Lower lobe of right lung (tissue), 2 donors: ENCODE data around the gene DPT. TPM values are rescaled to one million over a fixed set of nuclear protein-coding genes. Genes with fewer than 3 reads are reported as not detected.

Experiments
- ATAC-seq, 2 donors: fragments of 200-7000 bp; cut with Tn5 transposase; one replicate each; pipeline ENCODE4 v1.9.1; 2020 to 2022; ENCODE audit warnings: mild to moderate bottlenecking in 2 of 2, moderate library complexity in 2 of 2
- DNase-seq: peaks from one replicate; pipeline ENCODE4 v3.0.0-alpha.2; 2020
- H3K27ac ChIP-seq: fragments of 200-600 bp; one replicate; pipeline ENCODE4 v1.8.0; 2022
- H3K27me3 ChIP-seq: fragments of 200-600 bp; one replicate; pipeline ENCODE4 v1.8.0; 2022; ENCODE audit warnings: low read depth
- H3K36me3 ChIP-seq: fragments of 200-600 bp; one replicate; pipeline ENCODE4 v1.8.0; 2022; ENCODE audit warnings: mild to moderate bottlenecking
- H3K4me1 ChIP-seq: fragments of 200-600 bp; one replicate; pipeline ENCODE4 v1.8.0; 2022
- H3K4me3 ChIP-seq: fragments of 200-600 bp; one replicate; pipeline ENCODE4 v1.8.0; 2022; ENCODE audit warnings: mild to moderate bottlenecking
- H3K9me3 ChIP-seq: fragments of 200-600 bp; one replicate; pipeline ENCODE4 v1.8.0; 2022
- intact Hi-C: fragments of 100-400 bp; cut with DNase I; formaldehyde crosslinking; loops from one replicate; pipeline ENCODE4 v1.11.0; 2022
- total RNA-seq: library from RNA; stranded (reverse); fragmentation: NEBNext Ultra II Directional; extraction: Animal tissue kit (Norgen Biotek cat#: 25700); gene quantifications from one replicate; pipeline ENCODE4 v1.2.1, GENCODE V29; 2021
- TF ChIP-seq, protein P1 (sequence below): fragments of 200-600 bp; IDR thresholded peaks from one replicate; pipeline ENCODE4 v1.8.0; 2022; ENCODE audit warnings: antibody characterized with exemption, mild to moderate bottlenecking
- donor health status: DM: no; HTN: yes; CAD: no; lungs with severe emphysema.

DPT gene
- total RNA-seq, 1 donor from 2014 or later: 18.6 TPM

DNA sequence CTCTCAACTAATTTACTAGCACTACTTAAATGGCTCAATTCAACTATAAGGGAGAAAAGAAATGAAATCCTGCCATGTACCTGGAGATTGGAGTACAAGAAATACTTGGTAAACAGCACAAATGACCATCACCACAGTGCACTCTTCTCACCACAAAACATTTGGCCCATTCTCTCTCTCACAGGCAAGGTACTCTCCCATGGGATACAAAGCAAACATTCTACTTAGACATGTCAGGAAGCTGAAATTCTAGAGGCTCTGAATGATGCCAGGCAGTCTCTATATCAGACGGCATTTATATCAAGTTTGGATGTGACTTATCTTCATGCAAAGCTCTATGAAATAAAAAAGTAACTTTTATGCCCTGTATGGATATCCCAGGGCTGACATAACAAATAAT lies 72.5 kb downstream of the DPT start:
- ATAC-seq: no peak
- TF ChIP-seq, protein P1, sequence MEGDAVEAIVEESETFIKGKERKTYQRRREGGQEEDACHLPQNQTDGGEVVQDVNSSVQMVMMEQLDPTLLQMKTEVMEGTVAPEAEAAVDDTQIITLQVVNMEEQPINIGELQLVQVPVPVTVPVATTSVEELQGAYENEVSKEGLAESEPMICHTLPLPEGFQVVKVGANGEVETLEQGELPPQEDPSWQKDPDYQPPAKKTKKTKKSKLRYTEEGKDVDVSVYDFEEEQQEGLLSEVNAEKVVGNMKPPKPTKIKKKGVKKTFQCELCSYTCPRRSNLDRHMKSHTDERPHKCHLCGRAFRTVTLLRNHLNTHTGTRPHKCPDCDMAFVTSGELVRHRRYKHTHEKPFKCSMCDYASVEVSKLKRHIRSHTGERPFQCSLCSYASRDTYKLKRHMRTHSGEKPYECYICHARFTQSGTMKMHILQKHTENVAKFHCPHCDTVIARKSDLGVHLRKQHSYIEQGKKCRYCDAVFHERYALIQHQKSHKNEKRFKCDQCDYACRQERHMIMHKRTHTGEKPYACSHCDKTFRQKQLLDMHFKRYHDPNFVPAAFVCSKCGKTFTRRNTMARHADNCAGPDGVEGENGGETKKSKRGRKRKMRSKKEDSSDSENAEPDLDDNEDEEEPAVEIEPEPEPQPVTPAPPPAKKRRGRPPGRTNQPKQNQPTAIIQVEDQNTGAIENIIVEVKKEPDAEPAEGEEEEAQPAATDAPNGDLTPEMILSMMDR: no peak
- Histone ChIP-seq H3K9me3 (no peaks in the 10 kb centered on the region), H3K27ac (no peak overlapping the region), H3K27me3 (no peaks in the 10 kb centered on the region), H3K4me3 (no peak overlapping the region), H3K4me1 (no peaks in the 10 kb centered on the region), H3K36me3 (no peaks in the 10 kb centered on the region)
- intact Hi-C loops: no loop called here
- DNase-seq: no peak

DNA sequence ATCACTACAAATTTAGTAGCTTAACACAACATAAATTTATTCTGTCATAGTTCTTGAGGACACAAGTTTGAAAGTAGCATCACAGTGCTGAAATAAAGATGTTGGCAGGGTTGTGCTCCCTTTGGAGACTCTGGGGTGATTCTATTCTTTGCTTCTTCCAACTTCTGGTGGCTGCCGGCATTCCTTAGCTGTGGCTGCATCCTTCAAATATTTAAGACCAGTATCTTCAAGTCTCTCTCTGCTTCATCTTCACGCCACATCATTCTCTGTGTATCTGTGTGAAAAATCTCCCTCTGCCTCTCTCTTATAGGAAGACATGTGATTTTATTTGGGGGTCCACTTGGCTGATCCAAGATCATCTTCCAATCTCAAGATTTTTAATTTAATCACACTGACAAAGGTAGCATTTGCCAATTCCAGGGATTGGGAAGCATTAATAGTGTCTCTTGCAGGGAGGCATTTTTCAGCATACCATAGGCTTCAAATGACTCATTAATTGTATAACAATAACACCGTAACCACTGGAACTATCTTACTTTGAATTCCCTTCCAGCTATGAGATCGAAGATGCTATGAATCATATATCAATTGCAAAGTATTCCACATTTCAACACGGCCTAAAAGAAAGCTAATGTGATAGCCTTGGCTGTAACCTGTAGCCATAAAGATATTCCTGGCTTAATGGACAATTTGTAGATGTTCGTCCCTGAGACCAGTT lies 74.6 kb downstream of the DPT start:
- no peaks in the 10 kb centered on the region for H3K27me3 ChIP-seq
- H3K36me3 ChIP-seq: no peaks in the 10 kb centered on the region
- TF ChIP-seq, protein P1: no peak
- H3K4me1 ChIP-seq: no peaks in the 10 kb centered on the region
- no peak overlapping the region for H3K4me3 ChIP-seq
- no peaks in the 10 kb centered on the region for H3K9me3 ChIP-seq
- no peak for DNase-seq
- no peak overlapping the region for H3K27ac ChIP-seq
- no peak for ATAC-seq
- intact Hi-C loops: no loop called here

DNA sequence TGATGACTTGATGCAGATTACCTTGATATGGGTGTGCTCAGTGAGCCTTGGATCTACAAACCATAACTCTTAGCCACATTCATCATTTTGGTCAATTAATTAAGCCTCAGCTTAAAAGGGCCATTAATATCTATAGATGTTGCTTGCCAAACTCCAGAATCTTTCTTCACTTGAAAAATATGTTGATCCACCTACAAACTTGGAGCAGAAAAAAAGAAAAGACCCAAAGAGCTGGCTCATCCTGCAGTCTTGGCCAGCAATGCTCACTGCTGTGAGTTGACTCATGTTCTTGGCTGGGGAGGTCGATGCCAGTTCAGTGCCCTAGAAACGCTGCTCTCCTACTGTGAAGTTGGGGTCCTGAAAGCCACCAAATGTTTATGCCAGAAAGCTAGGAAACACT lies 75.4 kb downstream of the DPT start:
- Histone ChIP-seq H3K36me3 (no peaks in the 10 kb centered on the region), H3K9me3 (no peaks in the 10 kb centered on the region), H3K27ac (no peak overlapping the region), H3K4me1 (no peaks in the 10 kb centered on the region), H3K4me3 (no peak overlapping the region), H3K27me3 (no peaks in the 10 kb centered on the region)
- no peak for DNase-seq
- TF ChIP-seq, protein P1: no peak
- ATAC-seq: no peak
- intact Hi-C loops: no loop called here

DNA sequence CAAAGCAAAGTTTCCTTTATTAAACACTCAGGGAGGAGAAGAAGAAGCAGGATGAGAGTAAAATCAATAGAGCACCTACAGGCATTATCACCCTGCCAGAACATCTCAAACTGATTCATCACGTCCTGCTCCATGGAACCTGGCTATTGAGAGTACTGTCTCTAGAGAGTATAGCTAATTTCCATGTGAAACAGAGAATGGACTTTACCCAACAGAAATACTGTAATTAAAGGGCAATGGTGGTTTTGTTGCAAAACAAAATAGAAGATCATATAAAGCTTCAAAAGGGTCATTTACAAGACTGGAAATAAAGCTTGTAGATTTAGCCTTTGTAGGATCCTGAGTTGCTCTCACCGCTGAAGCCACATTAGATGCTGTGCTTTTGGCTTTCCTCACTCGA lies 83.3 kb downstream of the DPT start:
- Histone ChIP-seq H3K27ac (no peak overlapping the region), H3K4me1 (no peaks in the 10 kb centered on the region), H3K27me3 (no peaks in the 10 kb centered on the region), H3K4me3 (no peak overlapping the region), H3K36me3 (no peaks in the 10 kb centered on the region), H3K9me3 (no peaks in the 10 kb centered on the region)
- intact Hi-C loops: no loop called here
- no peak for ATAC-seq
- DNase-seq: no peak
- TF ChIP-seq, protein P1: no peak

Other genes with a start within 250 kb of the DPT start
- 2.0 TPM for gene XCL2, start 185.2 kb downstream of the DPT start, total RNA-seq
- gene XCL1, start 152.6 kb downstream of the DPT start, total RNA-seq: 1.2 TPM